ENCODE results near the gene MRPS33.
"Not testable (repeated sequence)": the region's sequence is repeated elsewhere in the genome, so short reads cannot be mapped to it uniquely, and the experiment has no call there.

MRPS33 gene

GRCh38 chr7:141012044-141012685, 2.6 kb downstream of the MRPS33 start:
- DNase-seq = peak; percentile 83

DNA sequence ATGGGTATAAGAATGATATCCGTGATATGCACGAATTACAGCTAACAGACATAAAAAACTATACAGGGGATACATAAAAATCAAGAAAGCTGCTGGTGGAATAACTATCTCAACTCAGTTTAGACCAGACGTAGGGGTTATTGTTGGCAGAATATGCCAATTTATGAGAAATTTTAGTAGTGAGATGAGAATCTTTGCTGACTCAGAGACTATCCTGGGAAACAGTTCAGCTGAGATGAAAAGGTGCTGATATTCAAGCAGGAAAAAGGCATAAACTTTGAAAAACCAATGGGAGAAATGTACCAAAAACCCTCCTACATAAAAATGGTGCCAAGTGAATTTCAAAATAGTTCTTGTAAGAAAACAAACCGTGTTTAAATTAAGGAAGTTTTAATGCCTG, 3.3 kb downstream of the MRPS33 start:
- DNase-seq = no peak

DNA sequence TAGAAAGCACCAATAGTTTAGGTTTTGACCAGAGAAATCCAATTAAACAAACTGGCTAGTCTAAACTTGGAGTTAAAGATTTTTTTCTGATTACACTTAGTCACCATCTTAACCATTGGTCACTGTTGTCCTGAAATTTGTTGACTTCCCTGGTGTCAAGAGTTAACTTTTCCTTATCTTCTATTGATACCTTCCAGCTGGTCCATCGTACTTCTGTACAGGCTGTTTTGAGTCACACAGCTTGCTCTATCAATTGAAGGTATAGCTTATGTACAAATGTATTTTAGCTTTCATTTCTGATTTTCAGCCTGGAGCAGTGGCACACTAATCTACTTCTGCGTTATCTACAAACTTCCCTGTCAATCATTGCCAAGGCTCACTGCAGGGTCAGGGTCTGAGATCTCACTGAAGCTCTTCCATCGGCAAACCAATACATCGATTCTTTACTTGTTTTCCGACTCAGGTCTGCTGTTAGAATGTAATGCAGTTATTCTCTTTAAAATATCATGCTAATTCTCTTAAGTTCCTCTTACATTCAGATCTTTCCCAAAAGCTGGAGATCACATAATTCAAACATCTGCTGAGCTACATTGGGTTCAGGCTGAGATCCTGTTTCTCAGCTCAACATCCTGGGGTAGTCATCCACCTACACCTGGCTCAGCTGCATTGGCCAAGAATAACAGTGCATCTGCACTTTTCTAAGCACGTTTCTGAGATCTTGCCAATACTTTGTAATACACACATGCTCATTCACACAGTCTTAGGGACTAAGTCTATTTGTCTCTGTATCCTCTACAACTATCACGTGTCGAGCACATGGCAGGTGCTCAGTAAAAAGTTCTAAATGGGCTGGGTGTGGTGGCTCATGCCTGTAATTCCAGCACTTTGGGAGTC, 11.3 kb downstream of the MRPS33 start:
- no peak for DNase-seq

- no peak for DNase-seq
Observed at GRCh38 chr7:141001546-141001945, 13.2 kb downstream of the MRPS33 start.

DNA sequence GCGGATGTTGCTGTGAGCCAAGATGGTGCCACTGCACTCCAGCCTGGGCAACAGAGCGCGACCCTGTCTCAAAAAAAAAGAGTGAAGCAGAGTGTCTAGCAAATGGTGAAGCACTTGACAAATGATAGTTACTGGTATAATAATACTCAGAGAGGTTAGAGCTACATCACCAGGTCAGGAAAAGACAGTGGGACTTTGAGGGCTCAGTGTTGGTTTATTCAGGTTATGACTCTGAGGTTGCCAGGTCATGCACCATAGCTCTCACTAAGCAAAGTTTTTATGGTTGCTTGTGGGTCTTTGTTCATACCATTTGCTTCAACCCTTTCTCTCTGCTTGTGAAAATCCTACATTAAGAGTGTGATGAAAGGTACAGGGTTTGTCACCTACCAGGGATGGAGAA, 13.6 kb downstream of the MRPS33 start:
- DNase-seq = no peak

- no peak for DNase-seq
Observed at GRCh38 chr7:140998715-140999114, 16.0 kb downstream of the MRPS33 start.

GRCh38 chr7:140992422-140992821, 22.3 kb downstream of the MRPS33 start:
- DNase-seq = no peak

DNA sequence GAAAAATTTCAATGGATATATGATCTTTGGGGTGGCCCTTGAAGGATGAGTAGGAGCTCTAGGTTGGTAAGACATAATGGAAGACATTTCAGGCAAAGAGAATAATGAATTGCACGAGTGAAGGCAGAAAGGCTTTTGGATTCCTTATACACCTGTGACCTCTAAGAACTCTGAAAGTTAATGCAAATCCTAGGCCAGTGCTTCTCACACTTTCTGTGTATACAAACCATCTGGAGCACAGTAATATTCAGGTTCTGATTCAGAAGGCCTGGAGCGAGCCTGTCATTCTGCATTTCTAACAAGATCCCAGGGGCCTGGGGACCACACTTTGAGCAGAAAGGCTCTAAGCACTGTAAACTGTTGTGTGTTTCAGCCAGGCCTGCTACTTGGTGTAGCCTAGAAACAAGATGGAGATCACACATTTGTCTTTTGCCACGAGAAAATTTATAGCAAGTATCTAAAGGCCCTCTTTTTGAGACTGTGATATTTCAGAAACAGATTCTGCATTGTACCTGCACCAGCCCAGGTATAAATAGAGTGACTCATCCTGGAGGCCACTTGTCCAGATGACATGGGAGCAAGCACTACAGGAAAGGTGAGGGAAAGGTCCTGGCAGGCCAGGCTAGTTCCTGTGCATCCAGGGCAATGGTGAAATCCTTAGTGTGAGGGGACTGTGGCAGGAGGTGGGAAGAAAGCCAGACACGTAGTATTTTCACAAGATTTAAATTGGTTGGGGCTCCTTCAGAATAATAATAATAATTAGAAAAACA, 24.4 kb downstream of the MRPS33 start:
- no peak for DNase-seq

GRCh38 chr7:140989068-140989467, 25.7 kb downstream of the MRPS33 start:
- DNase-seq = no peak

- DNase-seq = no peak
Observed at GRCh38 chr7:140983802-140984201, 30.9 kb downstream of the MRPS33 start.

- no peak for DNase-seq
Observed at GRCh38 chr7:140982508-140982907, 32.2 kb downstream of the MRPS33 start.

GRCh38 chr7:140981951-140982350, 32.8 kb downstream of the MRPS33 start:
- DNase-seq = no peak

- no peak for DNase-seq
Observed at GRCh38 chr7:140977741-140978140, 37.0 kb downstream of the MRPS33 start.

GRCh38 chr7:140972876-140973829, 41.6 kb downstream of the MRPS33 start:
- no peak for DNase-seq

- no peak for DNase-seq
Observed at GRCh38 chr7:140972344-140972743, 42.4 kb downstream of the MRPS33 start.

GRCh38 chr7:140967438-140967837, 47.3 kb downstream of the MRPS33 start:
- no peak for DNase-seq

- no peak for DNase-seq
Observed at GRCh38 chr7:140966561-140967233, 48.1 kb downstream of the MRPS33 start.

DNA sequence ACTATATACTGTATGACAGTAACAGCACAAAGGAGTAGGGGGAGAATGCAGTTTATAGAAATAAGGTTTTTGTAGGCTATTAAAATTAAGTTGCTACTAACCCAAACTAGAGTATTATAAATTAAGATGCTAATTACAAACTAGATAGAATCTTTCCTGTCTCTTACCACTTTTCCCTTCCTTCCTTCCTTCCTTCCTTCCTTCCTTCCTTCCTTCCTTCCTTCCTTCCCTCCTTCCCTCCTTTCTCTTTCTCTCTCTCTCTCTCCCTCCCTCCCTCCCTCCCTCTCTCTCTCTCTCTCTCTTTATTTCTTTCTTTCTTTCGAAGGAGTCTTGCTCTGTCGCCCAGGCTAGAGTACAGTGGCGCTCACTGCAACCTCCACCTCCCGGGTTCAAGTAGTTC, 53.6 kb downstream of the MRPS33 start:
- DNase-seq = no peak

DNA sequence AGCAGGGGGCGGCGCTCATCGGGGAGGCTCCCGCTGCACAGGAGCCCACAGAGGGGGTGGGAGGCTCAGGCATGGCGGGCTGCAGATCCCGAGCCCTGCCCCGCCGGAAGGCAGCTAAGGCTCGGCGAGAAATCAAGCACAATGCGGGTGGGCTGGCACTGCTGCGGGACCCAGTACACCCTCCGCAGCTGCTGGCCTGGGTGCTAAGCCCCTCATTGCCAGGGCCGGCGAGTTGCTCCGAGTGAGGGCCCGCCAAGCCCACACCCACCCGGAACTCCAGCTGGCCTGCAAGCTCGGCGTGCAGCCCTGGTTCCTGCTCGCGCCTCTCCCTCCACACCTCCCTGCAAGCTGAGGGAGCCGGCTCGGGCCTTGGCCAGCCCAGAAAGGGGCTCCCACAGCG, 57.8 kb downstream of the MRPS33 start:
- not testable (repeated sequence) for DNase-seq
